ENCODE data around the gene PAN3.

The PAN3 gene

GRCh38 chr13:28147495-28147894 lies 9.2 kb downstream of the PAN3 start:
- H3K4me3 ChIP-seq (ENCODE audit: low read depth, low read length), result no peak overlapping the region
- no peak for TF ChIP-seq CTCF (IDR thresholded peaks at IDR 0.05; ENCODE audit: low read depth, low read length)
- no peak for DNase-seq (ENCODE audit: low read depth, low spot score)
- in situ Hi-C loops (cut with HindIII; ENCODE audit: low sequenced_read_pairs), result no loop called here

GRCh38 chr13:28159057-28159456 lies 20.7 kb downstream of the PAN3 start:
- in situ Hi-C loops (cut with HindIII; ENCODE audit: low sequenced_read_pairs), result no loop called here
- DNase-seq (ENCODE audit: low read depth, low spot score), result no peak
- no peak overlapping the region for H3K4me3 ChIP-seq (ENCODE audit: low read depth, low read length)
- no peak for TF ChIP-seq CTCF (IDR thresholded peaks at IDR 0.05; ENCODE audit: low read depth, low read length)

GRCh38 chr13:28161370-28161769 lies 23.0 kb downstream of the PAN3 start:
- in situ Hi-C loops (cut with HindIII; ENCODE audit: low sequenced_read_pairs), result no loop called here
- DNase-seq (ENCODE audit: low read depth, low spot score), result no peak
- no peak overlapping the region for H3K4me3 ChIP-seq (ENCODE audit: low read depth, low read length)
- no peak for TF ChIP-seq CTCF (IDR thresholded peaks at IDR 0.05; ENCODE audit: low read depth, low read length)

- TF ChIP-seq CTCF (IDR thresholded peaks at IDR 0.05; ENCODE audit: low read depth, low read length), result no peak
- no peak for DNase-seq (ENCODE audit: low read depth, low spot score)
- in situ Hi-C loops (cut with HindIII; ENCODE audit: low sequenced_read_pairs), result no loop called here
- no peak overlapping the region for H3K4me3 ChIP-seq (ENCODE audit: low read depth, low read length)
Measured at GRCh38 chr13:28163587-28163986, 25.2 kb downstream of the PAN3 start.

- H3K4me3 ChIP-seq (ENCODE audit: low read depth, low read length), result no peak overlapping the region
- in situ Hi-C loops (cut with HindIII; ENCODE audit: low sequenced_read_pairs), result no loop called here
- DNase-seq (ENCODE audit: low read depth, low spot score), result no peak
- no peak for TF ChIP-seq CTCF (IDR thresholded peaks at IDR 0.05; ENCODE audit: low read depth, low read length)
Measured at GRCh38 chr13:28166257-28166656, 27.9 kb downstream of the PAN3 start.

GRCh38 chr13:28171266-28171665 lies 32.9 kb downstream of the PAN3 start:
- no peak overlapping the region for H3K4me3 ChIP-seq (ENCODE audit: low read depth, low read length)
- no peak for DNase-seq (ENCODE audit: low read depth, low spot score)
- in situ Hi-C loops (cut with HindIII; ENCODE audit: low sequenced_read_pairs), result no loop called here
- TF ChIP-seq CTCF (IDR thresholded peaks at IDR 0.05; ENCODE audit: low read depth, low read length), result no peak

GRCh38 chr13:28172947-28173346 lies 34.6 kb downstream of the PAN3 start:
- TF ChIP-seq CTCF (IDR thresholded peaks at IDR 0.05; ENCODE audit: low read depth, low read length), result no peak
- no peak for DNase-seq (ENCODE audit: low read depth, low spot score)
- in situ Hi-C loops (cut with HindIII; ENCODE audit: low sequenced_read_pairs), result no loop called here

More at GRCh38 chr13:28172947-28173346, 34.6 kb downstream of the PAN3 start:
- H3K4me3 ChIP-seq (ENCODE audit: low read depth, low read length), result no peak overlapping the region

Measured in astrocyte of the spinal cord (primary cell).